ENCODE results near the gene PSMB3.

Gene PSMB3

GRCh38 chr17:38752308-38753070, at the start of gene PSMB3:
TSS of gene PSMB3 (plus strand) at chr17:38752741. CDS start at chr17:38752827, 86 bp downstream.
- ATAC-seq (ENCODE audit: low read depth) (peak; percentile 82), DNase-seq (ENCODE audit: low spot score) (peak; percentile 96)
- Histone ChIP-seq H3K4me3 (ENCODE audit: severe bottlenecking) (peak within 1 kb of the TSS; percentile 84), H3K27me3 (ENCODE audit: insufficient read depth, poor library complexity, severe bottlenecking) (no peaks in the 10 kb centered on the region), H3K9me3 (ENCODE audit: severe bottlenecking) (no peaks in the 10 kb centered on the region), H3K27ac (ENCODE audit: poor library complexity, severe bottlenecking) (peak within 1 kb of the TSS; percentile 84), H3K4me1 (ENCODE audit: insufficient read depth, poor library complexity, severe bottlenecking) (no peaks in the 10 kb centered on the region), H3K36me3 (ENCODE audit: low read depth) (peaks cover 37% of the 10 kb centered on the region)
- TF ChIP-seq CTCF (IDR thresholded peaks at IDR 0.05; ENCODE audit: poor library complexity, severe bottlenecking), result no peak

DNA sequence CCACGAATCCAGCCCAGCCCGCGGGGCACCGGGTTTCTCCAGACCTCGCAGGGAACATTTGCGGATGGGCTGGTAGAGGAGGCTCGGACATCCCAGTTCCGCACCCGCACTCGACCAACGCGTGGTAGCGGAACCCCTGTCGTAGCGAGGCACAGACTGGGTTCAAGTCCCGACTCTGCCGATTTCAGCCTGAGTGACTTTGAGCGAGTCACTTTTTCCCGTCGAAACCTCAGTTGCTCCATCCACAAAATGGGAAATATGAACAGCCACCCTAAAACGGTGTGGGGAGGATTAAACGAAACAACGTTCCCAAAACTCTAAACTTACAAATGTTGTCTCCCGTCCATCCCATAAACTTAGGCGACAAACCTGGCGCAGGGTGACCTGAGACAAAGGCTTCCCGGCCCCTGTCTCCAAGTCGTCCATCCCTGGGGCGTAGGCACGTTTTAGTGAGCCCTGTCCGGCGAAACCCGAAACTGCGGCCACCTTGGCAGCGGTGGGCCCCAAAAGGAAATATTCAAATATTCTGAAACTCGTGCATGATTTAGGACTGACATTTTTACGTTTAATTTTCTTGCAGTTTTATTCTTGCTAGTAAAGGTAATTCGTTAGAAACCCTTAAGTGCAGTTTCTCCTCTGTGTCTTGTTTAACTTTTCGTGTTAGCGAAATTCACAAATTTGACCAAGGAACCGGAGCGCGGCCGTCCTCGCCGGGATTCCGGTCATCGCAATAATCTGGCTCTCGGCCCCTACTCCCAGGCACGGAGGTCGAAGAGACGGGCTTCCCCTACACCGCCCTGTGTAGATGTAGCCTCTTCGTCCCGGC, 49.4 kb upstream of the PSMB3 start:
- no peaks in the 10 kb centered on the region for H3K9me3 ChIP-seq (ENCODE audit: severe bottlenecking)
- H3K36me3 ChIP-seq (ENCODE audit: low read depth), result peaks cover 6% of the 10 kb centered on the region
- peak overlapping the region; percentile 54 for H3K4me3 ChIP-seq (ENCODE audit: severe bottlenecking)
- no peak for DNase-seq (ENCODE audit: low spot score)
- H3K27me3 ChIP-seq (ENCODE audit: insufficient read depth, poor library complexity, severe bottlenecking), result no peaks in the 10 kb centered on the region
- TF ChIP-seq CTCF (IDR thresholded peaks at IDR 0.05; ENCODE audit: poor library complexity, severe bottlenecking), result no peak
- ATAC-seq (ENCODE audit: low read depth), result no peak
- no peaks in the 10 kb centered on the region for H3K4me1 ChIP-seq (ENCODE audit: insufficient read depth, poor library complexity, severe bottlenecking)
- H3K27ac ChIP-seq (ENCODE audit: poor library complexity, severe bottlenecking), result peak overlapping the region; percentile 78

DNA sequence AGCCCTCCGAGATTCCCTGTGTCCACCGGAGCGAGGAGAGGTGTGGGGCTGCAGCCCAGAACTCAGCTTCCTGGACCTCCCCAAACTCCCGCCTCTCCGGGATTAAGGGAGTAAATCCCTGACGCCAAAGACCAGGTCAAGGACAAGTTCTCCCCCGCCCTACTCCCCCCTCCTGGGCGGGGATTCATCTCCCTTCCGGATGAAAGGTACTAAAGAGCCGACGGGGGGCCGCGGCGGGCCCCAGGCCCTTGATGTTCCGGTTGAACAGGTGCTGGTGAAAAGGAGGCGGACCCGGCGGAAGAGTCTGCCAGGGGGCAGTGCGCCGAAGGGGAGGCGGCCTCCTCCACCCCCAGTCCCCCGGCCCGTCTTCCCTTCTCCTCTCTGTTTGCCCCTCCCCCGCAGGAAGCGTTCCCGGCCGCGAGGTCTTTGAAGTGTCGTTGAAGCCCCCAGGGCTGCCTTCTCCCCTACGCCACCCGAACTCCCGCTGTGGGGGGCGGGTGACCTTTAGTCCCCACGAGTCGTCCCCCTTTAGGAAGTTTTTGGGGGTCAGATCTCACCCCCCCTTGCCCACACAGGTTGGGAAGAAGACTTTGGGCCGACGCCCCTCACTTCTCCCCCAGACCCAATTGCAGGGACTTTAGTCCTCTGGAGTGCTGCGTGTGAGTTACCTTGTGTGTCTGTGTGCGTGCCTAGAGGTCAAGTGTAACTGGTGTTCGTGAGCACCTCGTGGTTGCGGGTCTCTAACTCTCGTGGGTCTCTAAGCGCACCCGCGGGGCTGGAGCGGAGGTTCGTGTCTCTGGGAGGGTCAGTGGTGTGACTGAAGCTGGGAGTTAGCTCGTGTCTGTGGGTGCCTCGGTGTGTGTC, 48.6 kb upstream of the PSMB3 start:
- TF ChIP-seq CTCF (IDR thresholded peaks at IDR 0.05; ENCODE audit: poor library complexity, severe bottlenecking), result no peak
- no peaks in the 10 kb centered on the region for H3K9me3 ChIP-seq (ENCODE audit: severe bottlenecking)
- no peaks in the 10 kb centered on the region for H3K4me1 ChIP-seq (ENCODE audit: insufficient read depth, poor library complexity, severe bottlenecking)
- peaks cover 12% of the 10 kb centered on the region for H3K36me3 ChIP-seq (ENCODE audit: low read depth)
- H3K4me3 ChIP-seq (ENCODE audit: severe bottlenecking), result peak overlapping the region; percentile 54
- no peaks in the 10 kb centered on the region for H3K27me3 ChIP-seq (ENCODE audit: insufficient read depth, poor library complexity, severe bottlenecking)
- peak; percentile 46 for ATAC-seq (ENCODE audit: low read depth)
- peak; percentile 87 for DNase-seq (ENCODE audit: low spot score)
- H3K27ac ChIP-seq (ENCODE audit: poor library complexity, severe bottlenecking), result peak overlapping the region; percentile 78

DNA sequence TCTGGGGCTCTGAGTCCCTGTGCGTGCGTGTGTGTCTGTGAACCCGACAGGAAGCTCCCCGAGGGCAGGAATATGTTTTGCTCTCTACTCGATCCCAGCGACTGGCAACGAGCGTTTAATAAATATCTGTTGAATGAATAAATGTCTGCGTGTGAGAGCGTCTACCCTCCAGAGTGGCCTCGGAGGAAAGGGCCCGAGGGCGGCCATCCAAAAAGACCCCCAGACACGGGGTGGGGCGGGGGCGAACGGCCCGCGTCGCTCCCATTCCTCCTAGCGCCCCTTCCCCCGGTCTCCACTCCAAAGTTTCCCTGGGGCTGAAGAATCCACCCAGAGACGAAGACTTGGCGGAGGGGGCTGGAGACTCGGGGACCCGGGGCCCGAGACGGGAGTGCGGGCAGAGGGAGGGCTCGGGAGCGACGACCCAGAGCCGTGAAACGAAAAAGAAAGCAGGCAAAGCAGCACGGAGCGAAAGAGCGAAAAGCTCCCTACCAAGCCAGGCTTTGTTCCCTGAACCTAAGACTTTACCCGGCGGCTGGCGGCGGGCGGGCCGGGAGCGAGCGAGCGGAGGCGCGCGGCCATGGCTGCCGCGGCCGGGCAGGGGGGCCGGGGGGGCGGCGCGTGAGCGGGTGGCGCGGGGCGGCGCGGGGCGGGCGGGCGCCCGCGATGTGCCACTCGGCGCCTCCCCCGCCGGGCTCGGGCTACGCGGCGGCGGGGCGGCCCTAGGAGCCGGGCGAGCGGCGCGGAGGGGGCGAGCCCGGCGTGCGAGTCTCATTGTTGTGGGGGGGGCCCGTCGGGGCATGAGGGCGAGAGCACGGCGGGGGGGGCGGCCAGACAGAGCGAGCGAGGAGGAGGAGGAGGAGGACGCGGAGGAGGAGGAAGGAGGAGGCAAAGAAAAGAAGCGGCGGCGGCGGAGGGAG, 47.7 kb upstream of the PSMB3 start, which contains the start of gene MLLT6:
Gene MLLT6, plus strand, starts transcription at position 668 of the 917 bp plus-strand sequence. CDS start 360 bp downstream, outside the sequence.
- TF ChIP-seq CTCF (IDR thresholded peaks at IDR 0.05; ENCODE audit: poor library complexity, severe bottlenecking), result no peak
- Histone ChIP-seq H3K27ac (ENCODE audit: poor library complexity, severe bottlenecking) (peak within 1 kb of the TSS; percentile 78), H3K27me3 (ENCODE audit: insufficient read depth, poor library complexity, severe bottlenecking) (no peaks in the 10 kb centered on the region), H3K9me3 (ENCODE audit: severe bottlenecking) (no peaks in the 10 kb centered on the region), H3K4me1 (ENCODE audit: insufficient read depth, poor library complexity, severe bottlenecking) (no peaks in the 10 kb centered on the region), H3K36me3 (ENCODE audit: low read depth) (peaks cover 20% of the 10 kb centered on the region), H3K4me3 (ENCODE audit: severe bottlenecking) (peak within 1 kb of the TSS; percentile 54)
- ATAC-seq (ENCODE audit: low read depth), result peak; percentile 24
- DNase-seq (ENCODE audit: low spot score), result no peak

All from RWPE2 (cell line).